GOT3 (cell line): Measurements from ENCODE around the gene TGFBR3.

Experiments used
- DNase-seq: peaks from one replicate; lab custom pipeline; 2025; ENCODE audit warnings: mixed read lengths; lab: John Stamatoyannopoulos, UW

The TGFBR3 gene

GRCh38 chr1:91710261-91710660 lies 175.7 kb downstream of the TGFBR3 start:
- DNase-seq = no peak

DNA sequence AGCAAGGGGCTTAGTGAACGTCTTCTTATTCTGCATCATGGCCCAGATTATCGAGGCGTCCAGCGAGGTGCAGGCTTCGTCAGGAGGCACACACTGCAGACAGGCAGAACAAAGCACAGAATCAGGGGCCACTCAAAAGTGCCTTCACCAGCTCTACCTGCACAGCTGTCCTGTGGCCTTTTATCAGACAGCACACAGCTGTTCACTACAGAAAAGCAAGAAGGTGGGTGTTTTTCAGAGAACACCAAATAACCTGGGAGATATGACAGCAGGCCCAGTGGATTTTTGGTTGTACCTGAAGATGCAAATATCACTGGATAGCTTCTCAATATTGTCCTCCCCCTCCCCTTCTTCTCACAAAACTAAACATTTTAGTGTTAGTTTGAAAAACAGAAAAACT lies 177.3 kb downstream of the TGFBR3 start:
- no peak for DNase-seq

DNA sequence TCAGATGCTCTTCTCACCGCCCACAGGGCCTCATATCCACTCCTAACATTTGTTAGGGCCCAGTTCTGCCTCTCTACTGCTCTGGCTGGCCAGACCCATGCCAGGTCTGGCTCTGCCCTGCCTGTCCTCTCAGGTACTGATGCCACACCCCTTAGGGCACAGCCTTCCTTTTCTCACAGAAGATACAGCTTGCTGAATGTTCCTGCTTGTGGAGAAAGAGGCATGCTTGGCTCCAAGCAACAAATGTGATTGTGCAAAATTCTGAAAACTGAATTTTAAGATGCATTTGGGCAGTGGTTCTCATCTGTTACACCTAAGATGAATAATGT lies 178.1 kb downstream of the TGFBR3 start:
- no peak for DNase-seq

DNA sequence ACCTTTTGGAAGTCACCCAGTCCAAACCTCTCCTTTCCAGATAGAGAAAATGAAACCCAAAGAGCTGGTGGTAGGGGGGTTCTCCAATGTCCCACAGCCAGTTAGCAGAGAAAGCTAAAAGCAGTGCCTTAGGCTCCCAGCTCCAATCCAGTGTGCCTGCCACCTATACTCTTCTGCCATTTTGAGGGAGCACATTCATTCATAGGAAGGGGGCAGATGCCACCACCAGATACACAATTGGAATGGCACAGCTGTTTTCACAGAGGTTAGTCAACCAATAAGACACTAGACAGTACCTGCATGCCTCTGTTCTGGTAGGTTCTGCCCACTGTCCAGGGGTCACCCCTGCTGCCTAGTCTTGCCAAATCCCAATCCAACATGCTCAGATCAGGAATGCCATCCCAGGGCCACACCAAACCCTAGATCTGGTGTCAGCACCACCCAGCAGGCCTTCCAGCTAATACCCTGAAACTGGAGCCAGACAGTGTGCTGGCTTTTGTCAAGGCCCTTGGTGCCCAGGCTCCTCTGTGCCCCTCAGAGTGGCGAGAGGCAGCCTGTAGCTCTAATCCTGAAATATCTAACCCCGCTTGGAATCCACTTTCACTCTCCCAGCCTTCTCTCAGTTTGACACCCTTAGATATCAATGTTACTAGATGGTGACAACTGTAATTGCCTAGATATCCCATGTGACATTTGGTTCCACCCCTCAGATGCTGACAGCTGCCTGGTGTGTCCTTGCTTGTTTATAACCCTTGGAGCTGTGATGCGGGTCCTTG lies 178.6 kb downstream of the TGFBR3 start:
- no peak for DNase-seq

GRCh38 chr1:91706140-91706957 lies 179.6 kb downstream of the TGFBR3 start:
- DNase-seq = no peak

GRCh38 chr1:91704746-91705145 lies 181.2 kb downstream of the TGFBR3 start:
- no peak for DNase-seq

DNA sequence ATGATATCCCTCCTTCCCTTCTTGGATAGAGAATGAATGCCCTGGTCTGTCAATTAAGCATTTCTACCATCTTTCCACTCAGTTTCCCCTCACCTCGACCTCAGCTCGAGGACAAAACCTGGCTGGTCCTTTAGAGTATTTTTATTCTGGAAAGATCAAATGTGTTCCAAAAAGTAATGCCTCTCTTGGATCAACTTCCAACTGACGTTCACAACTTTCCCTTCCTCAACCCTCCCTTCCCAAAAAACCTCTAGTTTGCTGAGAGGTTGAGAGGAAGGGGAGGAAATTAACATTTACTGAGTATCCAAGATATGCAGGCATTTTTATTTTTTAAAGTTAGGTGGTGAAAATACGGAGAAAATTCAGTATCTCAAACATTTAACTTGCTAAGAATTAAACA lies 182.9 kb downstream of the TGFBR3 start:
- DNase-seq = no peak

DNA sequence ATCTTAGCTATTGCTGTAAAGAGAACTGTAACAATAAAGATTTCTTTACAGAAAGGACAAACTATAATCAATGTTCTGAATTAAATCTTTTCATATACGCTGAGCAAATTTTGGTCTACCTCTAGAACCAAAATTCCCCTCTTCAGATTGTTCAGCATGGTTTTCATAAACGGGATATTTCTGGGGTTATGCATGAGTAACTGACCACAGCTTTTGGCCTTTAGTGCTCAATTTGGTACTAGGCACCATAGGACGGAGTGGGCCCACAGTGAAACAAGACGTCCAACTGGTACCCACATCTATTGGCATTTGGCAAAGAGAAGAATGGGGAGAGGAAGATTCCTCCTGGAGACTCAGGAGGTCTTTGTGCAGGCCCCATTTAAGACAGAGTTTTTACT lies 184.5 kb downstream of the TGFBR3 start:
- DNase-seq = no peak

GRCh38 chr1:91700771-91701471 lies 185.0 kb downstream of the TGFBR3 start:
- DNase-seq = no peak

DNA sequence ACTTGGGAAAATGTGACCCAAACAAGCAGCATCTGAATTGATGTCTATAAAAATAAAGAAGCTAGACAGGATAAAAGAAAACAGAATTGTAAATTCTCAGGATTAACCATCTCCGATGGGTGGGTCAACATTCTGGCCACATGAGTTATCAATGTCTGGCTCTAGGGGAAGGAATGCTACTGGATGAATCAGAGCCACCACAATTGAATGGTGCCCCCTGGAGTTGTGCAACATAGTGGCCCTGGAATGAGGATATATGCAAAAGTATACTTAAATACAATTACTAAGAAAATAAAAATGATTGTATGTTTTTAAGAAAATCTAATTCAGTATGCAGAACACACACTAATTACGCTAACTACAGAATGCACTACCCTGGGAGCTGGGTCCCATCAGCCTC lies 185.6 kb downstream of the TGFBR3 start:
- DNase-seq = no peak

GRCh38 chr1:91699339-91699974 lies 186.5 kb downstream of the TGFBR3 start:
- no peak for DNase-seq

DNA sequence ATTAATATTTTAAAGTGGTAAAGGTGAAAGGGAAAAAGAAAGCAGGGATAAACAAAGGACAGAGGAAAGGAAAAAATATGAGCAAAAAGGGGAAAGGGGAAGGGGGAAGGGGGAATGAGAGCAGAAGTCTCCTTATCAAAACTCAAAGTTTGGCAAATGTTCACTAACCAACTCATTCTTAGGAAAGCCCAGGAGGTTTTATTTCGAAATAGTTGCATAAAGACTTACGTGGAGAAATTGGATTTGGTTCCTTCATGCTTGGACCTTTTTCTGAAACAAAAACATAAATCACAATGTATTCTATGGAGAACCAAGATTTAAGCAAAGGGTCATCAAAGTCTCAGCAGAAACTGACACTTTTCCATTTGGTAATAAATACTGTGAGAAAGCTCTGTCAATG lies 188.1 kb downstream of the TGFBR3 start:
- DNase-seq = no peak

- DNase-seq = no peak
These were observed 188.5 kb downstream of the TGFBR3 start for GRCh38 chr1:91697416-91697815.

DNA sequence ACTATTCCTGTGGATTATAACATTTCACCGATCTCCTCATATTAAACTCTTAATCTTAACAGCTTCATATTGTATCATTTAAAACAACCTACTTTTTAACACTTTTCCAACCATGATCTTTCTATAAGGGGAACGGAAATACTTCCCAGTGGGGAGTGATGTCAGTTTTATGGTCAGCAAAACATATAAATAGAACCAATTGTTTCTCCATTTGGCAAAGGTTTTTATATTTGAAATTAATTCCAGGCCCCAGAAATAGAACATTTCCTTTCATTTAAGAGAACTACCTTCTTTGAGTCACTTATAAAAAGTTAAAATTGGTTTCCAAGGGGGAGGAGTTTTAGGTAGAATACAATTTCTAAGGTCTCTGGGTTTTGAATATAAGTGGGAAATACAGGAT lies 189.6 kb downstream of the TGFBR3 start:
- DNase-seq = no peak

DNA sequence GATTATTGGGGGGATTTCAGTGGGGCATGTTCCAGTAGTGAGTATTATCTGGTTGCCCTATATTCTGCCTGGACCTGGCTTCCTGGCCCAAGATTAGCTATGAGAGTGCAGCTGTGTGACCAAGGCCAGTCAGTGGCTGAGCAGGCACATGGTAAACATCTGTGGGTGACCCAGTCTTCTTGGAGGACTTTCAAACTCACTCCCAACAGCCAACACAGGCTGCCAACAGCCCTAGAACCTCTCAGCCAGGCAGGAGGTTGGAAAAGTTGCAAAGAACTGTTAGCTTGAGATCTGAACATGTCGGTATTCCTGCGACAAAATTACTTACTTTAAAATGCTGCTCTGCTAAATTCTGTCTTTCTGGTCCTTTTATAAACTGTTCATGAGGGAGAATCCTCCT lies 192.4 kb downstream of the TGFBR3 start:
- no peak for DNase-seq

DNA sequence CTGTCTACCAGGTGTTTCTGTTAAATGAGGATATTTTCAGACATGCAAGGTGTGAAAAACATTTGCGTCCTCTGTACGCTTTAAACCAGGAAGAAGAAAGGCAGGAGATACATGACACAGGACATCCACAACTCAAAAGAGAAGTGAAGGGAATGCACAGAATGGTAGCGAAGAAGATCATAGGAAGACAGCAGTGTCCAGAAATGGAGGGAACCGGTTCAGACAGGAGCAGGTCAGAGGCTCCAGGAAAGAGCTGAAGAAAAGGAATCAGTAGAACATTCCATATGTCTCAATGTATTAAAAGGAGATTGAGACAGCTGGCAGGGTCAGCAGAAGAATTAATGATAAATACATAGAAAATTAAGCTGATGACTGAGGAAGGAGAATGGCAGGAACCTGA lies 194.4 kb downstream of the TGFBR3 start:
- no peak for DNase-seq

DNA sequence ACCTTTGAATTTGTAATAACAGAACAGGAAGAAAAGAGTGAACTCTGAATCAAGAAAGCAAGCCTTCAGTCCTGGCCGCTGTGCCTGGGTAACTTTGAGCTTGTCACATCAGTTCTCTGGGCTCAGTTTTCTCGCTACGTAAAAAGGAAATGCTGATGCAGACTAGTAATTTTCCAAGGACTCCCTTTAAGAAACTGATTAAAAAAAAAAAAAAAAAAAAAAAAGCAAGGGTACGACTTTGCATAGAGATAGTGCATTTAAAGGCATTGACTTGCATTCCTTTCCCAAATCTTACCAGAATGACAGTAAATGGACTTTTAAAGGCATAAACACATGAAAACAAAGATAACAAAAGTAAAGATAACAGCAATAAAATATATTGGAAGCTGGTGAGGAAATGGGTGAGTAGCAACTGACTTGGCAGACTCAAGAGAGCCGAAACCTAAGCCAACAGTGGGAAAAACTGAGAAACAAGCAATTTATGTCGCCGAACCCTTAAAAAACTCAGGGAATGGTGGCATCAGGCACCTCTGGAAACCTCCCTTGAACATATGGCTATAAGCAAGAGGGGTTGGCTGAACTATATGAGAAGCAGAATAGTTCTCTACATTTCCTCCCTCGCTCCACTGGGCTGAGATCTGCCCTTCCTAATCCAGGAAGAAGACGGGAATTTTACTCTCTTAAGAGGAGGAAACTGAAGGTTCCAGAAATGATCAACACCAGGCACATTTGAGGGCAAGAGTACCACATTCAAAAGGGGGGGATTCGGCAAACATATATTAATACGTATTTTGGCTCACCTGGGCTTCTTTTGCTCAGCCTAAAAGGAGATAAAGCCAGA lies 196.1 kb downstream of the TGFBR3 start:
- DNase-seq = no peak

DNA sequence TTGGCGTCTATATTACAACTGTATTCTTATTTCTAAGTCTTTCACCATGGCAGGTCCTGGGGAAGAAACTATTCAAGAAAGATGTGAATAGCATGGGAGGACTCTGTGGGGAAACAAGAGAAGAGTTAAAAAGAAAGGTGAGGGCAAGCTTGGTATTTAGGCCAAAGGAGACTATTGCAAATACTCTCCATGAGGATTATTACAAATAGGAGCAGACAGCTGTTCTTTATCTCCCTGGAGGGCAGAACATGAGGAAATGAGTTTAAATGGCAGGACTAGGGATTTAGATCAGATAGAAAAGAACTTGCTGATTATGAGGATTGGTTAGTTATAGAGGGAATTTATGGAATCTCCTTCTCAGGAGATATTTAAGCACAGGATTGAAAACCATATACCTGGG lies 198.5 kb downstream of the TGFBR3 start:
- no peak for DNase-seq

- no peak for DNase-seq
These were observed 200.0 kb downstream of the TGFBR3 start for GRCh38 chr1:91685994-91686393.

- no peak for DNase-seq
These were observed 201.3 kb downstream of the TGFBR3 start for GRCh38 chr1:91684481-91685196.

GRCh38 chr1:91683598-91683951 lies 202.4 kb downstream of the TGFBR3 start:
- no peak for DNase-seq
